ENCODE measurements around the gene OR1I1.

DNA sequence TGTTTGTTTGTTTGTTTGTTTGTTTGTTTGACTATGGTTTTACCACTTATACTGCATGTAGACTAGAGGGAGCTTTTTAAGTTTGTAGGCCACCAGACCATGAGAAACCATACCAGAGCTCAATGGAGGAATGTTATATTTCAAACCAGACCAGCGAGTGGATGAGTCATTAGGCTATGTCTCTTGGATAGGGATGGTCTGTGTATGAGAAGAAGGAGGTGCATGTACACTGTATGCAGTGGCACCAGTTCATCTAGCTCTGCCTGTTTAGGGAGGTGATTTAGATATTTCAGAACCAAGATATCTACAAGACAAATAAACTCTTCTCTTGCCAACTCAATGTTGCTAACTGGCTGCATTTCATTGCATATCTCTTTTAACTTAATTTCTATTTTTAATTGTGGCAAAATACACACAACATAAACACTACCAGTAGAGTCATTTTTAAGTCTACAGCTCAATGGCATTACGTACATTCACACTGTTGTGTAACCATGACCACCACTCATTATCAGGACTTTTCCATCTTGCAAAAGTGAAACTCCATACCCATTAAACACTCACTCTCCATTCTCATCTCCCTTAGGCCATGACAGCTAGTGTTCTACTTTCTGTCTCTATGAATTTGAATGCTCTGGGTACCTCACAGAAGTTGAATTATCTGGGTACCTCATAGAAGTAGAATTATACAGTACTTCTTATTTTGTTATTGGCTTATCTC, 54.4 kb downstream of the OR1I1 start:
- TF ChIP-seq, protein P1, sequence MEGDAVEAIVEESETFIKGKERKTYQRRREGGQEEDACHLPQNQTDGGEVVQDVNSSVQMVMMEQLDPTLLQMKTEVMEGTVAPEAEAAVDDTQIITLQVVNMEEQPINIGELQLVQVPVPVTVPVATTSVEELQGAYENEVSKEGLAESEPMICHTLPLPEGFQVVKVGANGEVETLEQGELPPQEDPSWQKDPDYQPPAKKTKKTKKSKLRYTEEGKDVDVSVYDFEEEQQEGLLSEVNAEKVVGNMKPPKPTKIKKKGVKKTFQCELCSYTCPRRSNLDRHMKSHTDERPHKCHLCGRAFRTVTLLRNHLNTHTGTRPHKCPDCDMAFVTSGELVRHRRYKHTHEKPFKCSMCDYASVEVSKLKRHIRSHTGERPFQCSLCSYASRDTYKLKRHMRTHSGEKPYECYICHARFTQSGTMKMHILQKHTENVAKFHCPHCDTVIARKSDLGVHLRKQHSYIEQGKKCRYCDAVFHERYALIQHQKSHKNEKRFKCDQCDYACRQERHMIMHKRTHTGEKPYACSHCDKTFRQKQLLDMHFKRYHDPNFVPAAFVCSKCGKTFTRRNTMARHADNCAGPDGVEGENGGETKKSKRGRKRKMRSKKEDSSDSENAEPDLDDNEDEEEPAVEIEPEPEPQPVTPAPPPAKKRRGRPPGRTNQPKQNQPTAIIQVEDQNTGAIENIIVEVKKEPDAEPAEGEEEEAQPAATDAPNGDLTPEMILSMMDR (IDR thresholded peaks at IDR 0.05; ENCODE audit: low read depth, low read length, poor library complexity, severe bottlenecking): no peak
- no peak for TF ChIP-seq EZH2phosphoT487 (IDR thresholded peaks at IDR 0.05; ENCODE audit: borderline replicate concordance, low read length)
